HS-27A (cell line): ENCODE measurements around the gene TMC3.
"Not testable (repeated sequence)": the region's sequence is repeated elsewhere in the genome, so short reads cannot be mapped to it uniquely, and the experiment has no call there.

ENCODE experiments used
- DNase-seq: peaks from one replicate; pipeline ENCODE4 v3.0.0-alpha.2; 2012; ENCODE audit warnings: low read depth, missing footprints

TMC3 gene

GRCh38 chr15:81384891-81385720, 11.1 kb upstream of the TMC3 start:
- DNase-seq: no peak

DNA sequence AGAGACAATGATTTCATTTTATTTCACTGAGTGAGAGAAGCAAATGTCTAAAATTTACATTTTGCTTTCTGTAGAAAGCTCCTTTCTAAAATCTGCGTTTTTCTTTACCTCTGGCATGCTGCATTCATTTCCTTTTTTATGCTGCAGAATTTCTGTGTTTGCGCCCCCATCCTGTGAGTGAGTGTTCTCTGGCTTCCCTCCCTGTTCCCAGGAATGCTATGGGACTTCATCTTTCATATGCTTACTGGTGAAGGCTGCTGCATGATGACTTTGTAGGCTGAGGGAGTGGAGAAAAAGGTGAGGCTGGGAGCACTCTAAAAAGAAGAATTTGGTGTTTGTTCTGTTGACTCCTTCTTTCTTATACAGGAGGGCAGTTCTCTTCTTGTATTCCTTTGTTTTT, 7.7 kb upstream of the TMC3 start:
- DNase-seq: no peak

DNA sequence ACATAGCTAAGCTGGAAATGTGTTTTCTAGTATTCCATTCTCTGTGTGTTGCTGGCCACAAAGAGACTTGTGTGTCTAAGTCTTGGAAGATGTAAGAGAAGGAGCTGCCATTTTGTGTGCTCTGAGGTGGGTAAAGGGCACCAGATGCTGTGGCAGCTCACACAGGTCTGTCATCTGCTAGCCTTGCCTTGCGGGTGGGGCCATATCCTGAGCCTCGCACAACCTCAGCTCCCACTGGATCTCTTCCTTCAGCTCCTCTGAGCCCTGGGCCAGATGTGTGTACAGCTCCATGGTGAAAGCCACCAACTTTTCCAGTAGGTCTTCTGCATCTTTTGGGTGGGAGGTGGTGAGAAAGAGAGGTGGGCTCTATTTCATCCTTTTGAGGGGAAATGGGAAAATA, 6.7 kb upstream of the TMC3 start:
- DNase-seq: no peak

GRCh38 chr15:81380203-81380602, 6.2 kb upstream of the TMC3 start:
- DNase-seq: no peak

- DNase-seq: no peak
Measured at GRCh38 chr15:81379269-81379668, 5.3 kb upstream of the TMC3 start.

- no peak for DNase-seq
Measured at GRCh38 chr15:81378443-81378842, 4.4 kb upstream of the TMC3 start.

- no peak for DNase-seq
Measured at GRCh38 chr15:81377871-81378270, 3.9 kb upstream of the TMC3 start.

- DNase-seq: no peak
Measured at GRCh38 chr15:81376231-81376630, 2.2 kb upstream of the TMC3 start.

GRCh38 chr15:81375461-81375860, 1.4 kb upstream of the TMC3 start:
- peak; percentile 7 for DNase-seq

DNA sequence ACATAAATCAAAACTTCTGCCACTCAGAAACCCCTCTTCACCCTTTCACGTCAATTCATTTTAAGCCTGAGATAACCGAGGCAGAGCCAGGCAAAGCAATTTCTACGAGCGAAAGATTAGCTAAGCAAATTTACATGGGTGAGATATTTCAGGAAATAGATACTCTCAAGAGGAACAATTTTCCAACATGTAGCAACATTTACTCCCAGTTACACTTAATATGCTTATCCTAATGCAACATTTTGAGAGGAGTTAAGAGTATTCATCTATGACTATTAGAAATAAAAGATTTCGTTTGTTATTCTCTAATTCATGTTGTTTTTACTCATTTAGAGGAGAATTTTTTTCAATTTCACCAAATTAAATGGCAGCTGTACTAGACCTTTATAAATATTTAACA, 837 bp downstream of the TMC3 start:
- no peak for DNase-seq

GRCh38 chr15:81372575-81372974, 1.4 kb downstream of the TMC3 start:
- DNase-seq: no peak

DNA sequence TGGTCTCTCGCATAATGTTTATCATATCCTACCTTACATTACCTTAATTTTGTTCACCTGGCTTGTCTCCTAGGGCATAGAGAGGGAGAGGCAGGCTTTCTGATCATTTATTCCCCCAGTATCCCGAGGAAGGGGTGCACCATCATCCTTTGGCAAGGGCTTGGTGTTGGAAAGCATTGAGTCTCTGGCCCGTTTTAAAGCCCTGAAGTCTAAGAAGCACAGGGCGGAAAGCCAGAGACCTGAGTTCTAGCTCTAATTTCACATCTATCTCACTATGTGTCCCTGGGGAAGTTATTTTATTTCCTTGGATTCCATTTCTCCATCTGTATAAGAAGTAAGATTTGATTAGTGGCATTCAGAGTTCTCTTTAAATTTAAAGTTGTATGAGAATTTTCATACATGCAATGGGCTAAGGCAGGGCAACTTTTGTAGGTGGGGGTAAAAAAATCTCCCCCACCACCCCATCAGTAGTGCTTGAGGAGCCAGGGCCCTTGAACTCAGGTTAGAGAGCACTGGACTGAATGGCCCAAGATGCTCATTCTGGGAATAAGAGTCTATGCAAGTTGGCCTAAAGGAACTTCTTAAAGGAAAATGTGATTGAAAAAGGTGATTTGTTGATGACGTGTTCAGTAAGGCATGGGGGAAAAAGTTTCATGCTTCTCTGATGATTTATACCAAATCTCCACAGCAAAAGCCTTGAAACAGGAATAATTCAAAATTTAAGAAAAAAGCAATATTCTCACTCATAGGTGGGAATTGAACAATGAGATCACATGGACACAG, 10.1 kb downstream of the TMC3 start:
- no peak for DNase-seq

- no peak for DNase-seq
Measured at GRCh38 chr15:81363276-81363675, 10.7 kb downstream of the TMC3 start.

- DNase-seq: no peak
Measured at GRCh38 chr15:81362790-81363189, 11.2 kb downstream of the TMC3 start.

- DNase-seq: no peak
Measured at GRCh38 chr15:81361891-81362290, 12.1 kb downstream of the TMC3 start.

GRCh38 chr15:81360491-81360890, 13.5 kb downstream of the TMC3 start:
- no peak for DNase-seq

DNA sequence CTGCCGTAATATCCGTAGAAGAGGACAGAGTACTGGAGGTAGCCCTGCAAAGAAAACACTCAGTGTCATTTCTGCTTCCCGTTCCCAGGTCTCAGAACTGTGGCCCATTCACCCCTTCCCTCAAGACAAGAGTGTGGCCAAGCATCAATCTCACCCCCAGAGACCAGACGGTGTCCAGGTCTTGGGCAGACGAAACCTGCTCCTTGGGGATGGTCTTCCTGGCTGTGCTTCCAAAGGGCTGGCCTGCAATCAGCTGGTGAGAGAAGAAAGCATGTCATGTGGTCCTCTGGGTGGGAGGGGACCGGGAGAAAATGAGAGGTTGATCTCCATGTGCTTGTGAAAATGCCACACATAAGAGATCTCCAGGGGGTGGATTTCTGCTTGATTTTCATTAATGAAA, 15.8 kb downstream of the TMC3 start:
- no peak for DNase-seq

DNA sequence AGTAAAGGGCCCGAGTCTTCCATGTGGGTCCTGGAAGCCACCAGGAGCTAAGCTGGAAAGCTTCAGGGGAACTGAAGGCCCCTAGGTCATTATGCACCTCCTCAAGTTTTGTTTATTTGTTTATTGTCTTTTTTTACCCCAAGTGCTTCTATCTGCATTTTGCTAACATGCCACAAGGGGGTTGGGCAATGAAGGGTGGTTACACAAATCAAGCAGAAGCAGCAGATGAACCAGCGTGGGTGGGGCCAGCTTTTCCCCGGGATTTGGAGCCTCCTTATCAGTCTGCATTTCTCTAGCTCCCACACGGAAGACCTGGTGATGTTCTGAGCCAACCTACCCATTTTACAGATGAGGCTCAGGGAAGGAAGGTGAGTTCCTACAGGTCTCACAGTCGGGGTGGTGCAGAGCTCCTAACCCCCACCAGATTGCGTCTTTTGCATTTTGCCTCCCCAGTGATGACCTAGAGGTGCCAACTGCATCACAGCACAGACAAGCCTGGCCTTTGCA, 16.8 kb downstream of the TMC3 start:
- no peak for DNase-seq

DNA sequence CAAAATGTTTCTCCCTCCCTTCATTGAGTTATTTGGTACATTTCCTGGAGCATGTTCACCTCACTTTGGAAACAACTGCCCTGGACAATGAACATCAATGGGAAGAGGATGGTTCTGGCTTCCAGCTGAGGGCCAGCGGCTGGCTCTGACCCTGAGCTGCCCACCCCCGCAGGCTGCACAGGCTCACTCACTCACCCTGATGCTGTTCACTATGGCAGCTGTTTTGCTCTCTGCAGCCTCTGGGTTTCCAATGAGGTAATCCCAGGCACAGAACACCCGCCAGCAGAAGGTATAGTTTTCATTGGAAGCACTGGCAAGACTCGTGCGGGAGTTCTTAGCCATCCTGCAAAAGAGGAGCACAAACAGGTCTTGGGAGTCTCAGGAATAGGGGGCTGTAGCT, 17.8 kb downstream of the TMC3 start:
- no peak for DNase-seq

GRCh38 chr15:81351651-81352050, 22.4 kb downstream of the TMC3 start:
- DNase-seq: no peak

DNA sequence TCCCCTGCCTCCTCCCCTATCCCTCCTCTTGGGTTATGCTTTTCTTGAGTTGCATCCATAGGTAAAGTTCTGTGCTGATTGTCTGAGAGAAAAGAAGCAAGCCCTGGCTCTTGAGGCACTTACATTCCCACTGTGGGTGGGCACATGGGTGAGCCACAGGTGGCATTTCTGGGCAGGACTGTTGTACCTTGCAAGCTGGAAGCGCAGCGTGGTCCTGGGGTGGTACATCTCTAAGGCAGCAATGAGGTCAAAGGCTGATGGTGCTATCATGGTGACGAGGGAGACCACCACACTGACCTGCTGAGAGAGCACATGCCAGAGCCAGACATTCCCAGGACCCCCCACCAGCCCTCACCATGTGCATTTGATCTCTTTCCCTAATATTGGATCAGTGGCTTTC, 24.7 kb downstream of the TMC3 start:
- DNase-seq: no peak

- DNase-seq: not testable (repeated sequence)
Measured at GRCh38 chr15:81348691-81349090, 25.3 kb downstream of the TMC3 start.

DNA sequence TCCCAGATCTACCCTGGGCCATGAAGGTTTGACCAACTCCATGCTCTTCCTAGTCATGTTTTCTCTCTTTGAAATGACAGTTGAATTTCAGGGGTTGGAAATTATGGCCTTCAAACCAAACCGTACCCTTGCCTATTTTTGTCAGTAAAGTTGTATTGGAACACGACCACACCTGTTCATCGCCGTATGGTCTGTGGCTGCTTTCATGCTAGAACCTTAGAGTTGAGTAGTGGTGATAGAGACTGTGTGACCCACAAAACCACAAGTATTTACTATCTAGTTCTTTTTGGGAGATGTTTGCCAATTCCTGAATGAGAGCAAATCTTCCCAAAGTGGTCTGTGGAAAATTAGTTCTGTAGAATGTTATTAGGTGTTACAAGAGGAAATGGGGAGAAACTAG, 26.1 kb downstream of the TMC3 start:
- no peak for DNase-seq
